ENCODE data around the gene ERAP2.
"Not testable (repeated sequence)": the region's sequence is repeated elsewhere in the genome, so short reads cannot be mapped to it uniquely, and the experiment has no call there.

ERAP2 gene

GRCh38 chr5:96876292-96876850 lies at the start of gene ERAP2:
TSS of gene ERAP2 (plus strand) at chr5:96876500. CDS start at chr5:96879686, 3,186 bp downstream.
- DNase-seq (ENCODE audit: low spot score), result no peak

DNA sequence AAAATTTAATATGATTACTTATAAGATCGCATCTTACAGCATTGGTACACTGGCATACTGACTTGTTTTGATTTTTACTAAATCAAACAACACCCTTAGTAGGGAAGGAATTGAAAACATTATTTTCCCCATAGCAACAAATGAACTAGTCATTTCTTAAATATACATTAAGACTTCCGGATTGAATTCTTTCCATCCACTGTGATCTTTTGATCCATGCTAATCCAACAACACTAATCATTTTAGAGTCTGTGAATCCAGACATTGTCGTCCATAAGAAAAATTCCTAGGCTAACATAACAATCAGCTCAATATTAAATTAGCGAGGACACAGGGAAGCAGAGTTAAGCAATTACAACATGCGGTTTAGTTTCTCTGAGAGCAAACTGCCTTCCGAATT lies 47.0 kb upstream of the ERAP2 start:
- DNase-seq (ENCODE audit: low spot score), result no peak

DNA sequence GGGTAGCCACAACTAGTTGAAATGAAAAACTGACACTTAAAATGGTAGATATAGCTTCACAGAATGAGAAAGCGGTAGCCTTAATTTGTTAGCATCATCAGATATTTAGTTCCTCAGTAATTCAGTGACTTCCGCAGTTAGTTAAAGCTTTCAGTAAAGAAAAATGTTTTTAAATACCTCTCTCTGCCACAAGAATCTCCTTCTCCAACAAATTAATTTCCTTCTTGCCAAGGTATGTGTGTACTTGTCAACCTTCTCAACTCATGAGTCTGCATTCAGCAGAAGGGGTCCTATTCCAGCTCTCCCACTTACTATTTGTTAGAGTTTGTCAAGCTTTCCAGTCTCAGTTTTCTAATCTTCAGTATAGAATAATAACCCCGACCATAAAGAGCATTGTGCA lies 42.3 kb upstream of the ERAP2 start:
- no peak for DNase-seq (ENCODE audit: low spot score)

GRCh38 chr5:96835791-96836191 lies 40.5 kb upstream of the ERAP2 start:
- DNase-seq (ENCODE audit: low spot score), result no peak

DNA sequence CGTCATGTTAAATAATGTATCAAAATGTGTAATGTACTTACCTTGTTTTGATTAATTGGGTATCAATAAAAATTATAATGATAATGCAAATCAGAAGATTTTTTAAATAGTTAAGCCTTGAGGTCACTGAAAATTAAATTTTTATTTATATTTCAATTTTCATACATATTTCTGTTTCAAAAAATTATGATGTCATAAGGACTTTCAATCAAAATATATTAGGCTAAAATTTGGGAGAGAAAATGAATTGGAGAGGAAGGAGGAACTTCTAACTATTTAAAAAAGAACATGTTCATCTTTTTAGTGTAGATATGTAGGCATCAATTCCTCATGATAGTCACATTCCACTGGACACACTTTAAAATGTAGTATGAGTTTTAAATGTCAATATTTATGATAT lies 39.5 kb upstream of the ERAP2 start:
- no peak for DNase-seq (ENCODE audit: low spot score)

- DNase-seq (ENCODE audit: low spot score), result no peak
Measured at GRCh38 chr5:96837303-96837702, 39.0 kb upstream of the ERAP2 start.

- DNase-seq (ENCODE audit: low spot score), result no peak
Measured at GRCh38 chr5:96838201-96839070, 37.9 kb upstream of the ERAP2 start.

DNA sequence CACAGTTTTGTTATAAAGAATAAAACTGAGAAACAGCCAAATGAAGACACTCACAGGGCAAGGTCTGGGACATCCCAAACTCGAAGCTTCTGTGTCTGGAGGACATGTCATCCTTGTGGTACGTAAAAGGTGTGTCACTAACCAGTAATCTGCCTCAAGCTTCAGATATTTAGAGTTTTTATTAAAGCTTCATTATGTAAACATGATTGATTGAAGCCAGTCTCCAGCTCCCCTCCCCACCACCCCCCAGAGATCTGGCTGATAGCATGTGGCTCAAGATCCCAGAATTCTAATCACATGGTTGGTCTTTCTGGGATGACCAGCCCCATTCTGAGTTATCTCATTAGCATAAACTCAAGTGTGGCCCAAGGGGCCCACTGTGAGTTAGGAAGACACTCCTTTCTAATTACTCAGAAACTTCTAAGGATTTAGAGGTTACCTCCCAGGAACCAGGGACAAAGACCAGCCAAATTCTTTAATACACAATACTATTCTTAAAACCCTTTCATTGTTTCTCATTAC lies 37.2 kb upstream of the ERAP2 start:
- DNase-seq (ENCODE audit: low spot score), result no peak

DNA sequence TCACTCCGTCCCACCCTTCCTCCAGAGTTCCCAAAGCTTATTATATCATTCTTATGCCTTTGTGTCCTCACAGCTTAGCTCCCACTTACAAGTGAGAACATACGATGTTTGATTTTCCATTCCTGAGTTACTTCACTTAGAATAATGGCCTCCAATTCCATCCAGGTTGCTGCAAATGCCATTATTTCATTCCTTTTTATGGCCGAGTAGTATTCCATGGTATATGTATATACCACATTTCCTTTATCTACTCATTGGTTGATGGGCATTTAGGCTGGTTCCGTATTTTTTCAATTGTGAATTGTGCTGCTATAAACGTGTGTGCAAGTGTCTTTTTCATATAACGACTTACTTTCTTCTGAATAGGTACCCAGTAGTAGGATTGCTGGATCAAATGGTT lies 34.4 kb upstream of the ERAP2 start:
- not testable (repeated sequence) for DNase-seq (ENCODE audit: low spot score)

DNA sequence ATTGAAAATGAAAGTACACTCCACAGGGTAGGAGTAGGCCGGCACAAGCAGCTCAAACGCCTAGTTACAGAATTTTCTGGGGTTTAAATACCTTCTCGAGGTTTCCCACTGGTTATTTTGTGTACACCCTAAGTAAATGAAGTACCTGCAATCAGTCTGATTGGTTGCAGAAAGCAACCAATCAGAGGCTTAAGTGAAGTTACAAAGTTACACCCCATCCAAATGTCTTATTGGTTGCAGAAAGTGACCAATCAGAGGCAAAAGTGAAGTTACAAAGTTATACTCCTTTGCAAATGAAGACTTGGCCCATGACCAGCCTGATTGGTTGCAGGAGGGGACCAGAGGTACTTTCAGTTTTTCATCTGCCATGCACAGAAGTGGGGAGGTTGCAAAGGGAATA lies 33.2 kb upstream of the ERAP2 start:
- DNase-seq (ENCODE audit: low spot score), result no peak

GRCh38 chr5:96844481-96844990 lies 31.8 kb upstream of the ERAP2 start:
- DNase-seq (ENCODE audit: low spot score), result no peak

- no peak for DNase-seq (ENCODE audit: low spot score)
Measured at GRCh38 chr5:96851312-96852062, 24.8 kb upstream of the ERAP2 start.

- no peak for DNase-seq (ENCODE audit: low spot score)
Measured at GRCh38 chr5:96852759-96853158, 23.5 kb upstream of the ERAP2 start.

DNA sequence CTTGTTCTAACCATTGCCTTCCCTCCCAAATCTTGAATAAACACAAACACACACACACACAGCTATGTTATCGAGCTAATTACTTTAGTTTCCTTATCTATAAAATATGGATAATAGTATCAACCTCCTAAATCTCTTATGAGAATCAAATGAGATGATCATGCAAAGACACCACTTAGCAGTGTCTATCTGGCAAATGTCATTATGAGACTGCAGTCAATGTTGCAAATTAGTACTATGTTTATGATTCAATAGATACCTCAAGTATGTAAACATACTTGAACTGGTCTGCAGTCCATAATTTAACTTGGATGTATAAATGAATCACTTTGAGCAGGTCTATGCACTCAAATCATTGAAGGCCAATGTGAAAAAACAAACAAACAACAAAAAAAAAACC lies 22.2 kb upstream of the ERAP2 start:
- DNase-seq (ENCODE audit: low spot score), result no peak

DNA sequence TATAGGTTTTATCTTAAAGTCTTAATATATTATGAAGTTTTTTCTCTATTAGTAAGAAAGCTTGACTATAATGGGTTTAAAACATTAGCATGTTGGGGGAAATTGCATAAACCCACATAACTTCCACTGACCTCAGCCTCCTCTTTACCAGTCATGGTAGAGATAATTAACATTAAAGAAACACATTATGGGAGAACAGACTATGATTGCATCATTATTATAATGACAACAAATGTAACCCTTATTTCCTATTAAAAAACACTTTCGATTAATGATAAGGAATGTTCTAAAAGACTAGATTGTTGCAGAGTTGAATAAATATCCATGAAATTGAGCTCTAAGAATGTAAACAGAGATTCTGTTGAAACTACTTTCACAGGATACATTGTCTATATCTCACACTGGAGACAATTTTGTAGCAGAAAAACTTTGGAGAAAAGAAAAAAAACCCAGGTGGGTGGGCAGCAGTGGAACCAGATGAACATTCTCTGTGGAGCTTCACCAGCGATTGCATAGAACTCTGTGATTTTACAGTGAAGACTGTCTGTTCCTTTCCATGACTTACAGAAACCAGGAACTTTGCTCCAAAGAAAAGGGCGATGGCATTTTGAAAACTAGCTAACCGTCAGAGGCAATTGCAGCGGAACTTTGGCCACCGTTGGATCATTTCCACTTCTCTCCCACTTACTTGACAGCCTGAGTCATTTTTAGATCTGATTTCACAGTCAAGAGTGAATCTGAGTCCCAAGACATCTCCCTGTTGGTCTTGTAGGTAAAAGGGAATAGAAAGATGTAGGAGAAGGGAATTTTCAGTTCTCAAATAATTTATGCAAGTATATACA lies 21.0 kb upstream of the ERAP2 start:
- no peak for DNase-seq (ENCODE audit: low spot score)

DNA sequence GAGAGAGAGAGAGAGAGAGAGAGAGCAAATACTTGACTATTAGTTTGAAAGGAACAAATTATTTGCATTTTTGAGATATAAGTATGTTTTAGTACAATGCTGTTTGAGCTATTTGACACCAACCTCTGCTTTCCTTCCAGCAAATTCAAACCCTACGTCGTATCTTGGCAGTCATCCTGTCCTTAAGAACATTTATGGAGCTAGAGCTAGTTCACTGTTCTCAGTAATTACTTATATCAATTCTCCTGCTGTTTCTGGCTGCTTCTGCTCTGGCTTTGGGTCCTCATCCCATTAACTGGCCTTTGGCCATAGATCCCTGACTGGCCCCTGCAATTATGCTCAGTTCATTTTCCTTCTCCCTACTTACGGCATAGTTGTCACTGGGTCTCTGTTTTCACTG lies 19.9 kb upstream of the ERAP2 start:
- no peak for DNase-seq (ENCODE audit: low spot score)

- no peak for DNase-seq (ENCODE audit: low spot score)
Measured at GRCh38 chr5:96857454-96857853, 18.8 kb upstream of the ERAP2 start.

DNA sequence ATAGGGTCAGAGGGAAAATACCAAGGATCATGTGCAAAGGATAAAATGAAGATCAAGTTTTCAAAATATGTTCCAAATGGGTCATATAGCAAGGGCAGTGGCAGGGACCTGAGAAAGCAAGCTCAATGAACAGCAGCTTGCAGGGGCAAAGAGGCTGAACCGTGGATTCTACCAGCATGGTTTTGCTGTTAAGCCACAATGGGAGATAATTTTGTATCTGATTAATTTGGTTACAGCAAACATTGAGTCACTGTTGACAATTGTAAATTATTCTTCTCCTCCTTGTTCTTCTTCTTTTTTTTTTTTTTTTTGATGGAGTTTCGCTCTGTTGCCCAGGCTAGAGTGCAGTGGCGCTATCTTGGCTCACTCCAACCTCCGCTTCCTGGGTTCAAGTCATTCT lies 18.4 kb upstream of the ERAP2 start:
- no peak for DNase-seq (ENCODE audit: low spot score)

GRCh38 chr5:96859375-96859774 lies 16.9 kb upstream of the ERAP2 start:
- no peak for DNase-seq (ENCODE audit: low spot score)

GRCh38 chr5:96861076-96861475 lies 15.2 kb upstream of the ERAP2 start:
- DNase-seq (ENCODE audit: low spot score), result no peak

GRCh38 chr5:96863114-96863513 lies 13.2 kb upstream of the ERAP2 start:
- no peak for DNase-seq (ENCODE audit: low spot score)

Measured in ecto neural progenitor cell (in vitro differentiated cells).